OCI-LY3 (cell line): ENCODE measurements around the gene GAB1.

Experiments used
- H2AFZ ChIP-seq: fragments of 200-600, 300-600 bp; shearing (Covaris generic); 2 replicates; pipeline ENCODE4 v1.6.0; 2014; ENCODE audit warnings: antibody characterized with exemption, low read depth, low read length
- H3K27ac ChIP-seq: fragments of 200-600, 300-600 bp; sonication (generic); 2 replicates; pipeline ENCODE4 v1.5.1; 2014; ENCODE audit warnings: mild to moderate bottlenecking, low read length, moderate library complexity, mixed read lengths
- H3K27me3 ChIP-seq: fragments of 200-600, 300-600 bp; sonication (generic); 2 replicates; pipeline ENCODE4 v1.6.1; 2014; ENCODE audit warnings: low read depth, low read length, mixed read lengths
- H3K36me3 ChIP-seq: fragments of 200-600, 300-600 bp; sonication (generic); replicated peaks from 2 replicates; pipeline ENCODE3; 2014; ENCODE audit warnings: low read depth, low read length, mixed read lengths
- H3K4me1 ChIP-seq: fragments of 300-600, 200-600 bp; sonication (generic); 2 replicates; pipeline ENCODE4 v1.6.1; 2014; ENCODE audit warnings: low read length, mixed read lengths
- H3K4me2 ChIP-seq: fragments of 200-600, 300-600 bp; sonication (generic); 2 replicates; pipeline ENCODE4 v1.6.1; 2014; ENCODE audit warnings: low read length, mixed read lengths
- H3K4me3 ChIP-seq: fragments of 300-600, 200-600 bp; sonication (generic); 2 replicates; pipeline ENCODE4 v1.5.1; 2014; ENCODE audit warnings: antibody characterized with exemption, mild to moderate bottlenecking, low read length, moderate library complexity
- H3K79me2 ChIP-seq: fragments of 300-600, 200-600 bp; shearing (Covaris generic); 2 replicates; pipeline ENCODE4 v1.6.1; 2014; ENCODE audit warnings: mild to moderate bottlenecking, low read length, mixed read lengths
- H3K9ac ChIP-seq: fragments of 300-600, 200-600 bp; shearing (Covaris generic); 2 replicates; pipeline ENCODE4 v1.6.0; 2014; ENCODE audit warnings: mild to moderate bottlenecking, low read length, moderate library complexity
- H3K9me3 ChIP-seq: fragments of 200-600, 300-600 bp; shearing (Covaris generic); 2 replicates; pipeline ENCODE4 v1.6.1; 2014; ENCODE audit warnings: low read length, mixed read lengths; ENCODE audit not compliant: insufficient read depth
- H4K20me1 ChIP-seq: fragments of 200-600, 300-600 bp; sonication (generic); 2 replicates; pipeline ENCODE4 v1.6.1; 2016; ENCODE audit warnings: low read length, mixed read lengths; ENCODE audit not compliant: insufficient read depth
- EZH2phosphoT487 ChIP-seq: fragments of 200-600 bp; shearing (Covaris generic); IDR thresholded peaks from 2 replicates; pipeline ENCODE4 v1.6.1; 2018; ENCODE audit warnings: antibody characterized with exemption, mixed run types, low read depth
- TF ChIP-seq, protein P1 (sequence below): fragments of 200-600, 300-600 bp; sonication (generic); IDR thresholded peaks from 2 replicates; pipeline ENCODE4 v1.5.1; 2014; ENCODE audit warnings: antibody characterized with exemption, low read length, low read depth

Gene GAB1

GRCh38 chr4:143407474-143407873 is 70.8 kb downstream of the GAB1 start:
- Histone ChIP-seq H3K4me3 (no peak overlapping the region), H3K4me1 (peaks cover 45% of the 10 kb centered on the region), H3K27ac (no peak overlapping the region), H3K36me3 (no peaks in the 10 kb centered on the region), H3K79me2 (peaks cover 100% of the 10 kb centered on the region), H4K20me1 (peaks cover 24% of the 10 kb centered on the region; the same call in 1 of the 2 replicates), H3K9me3 (no peaks in the 10 kb centered on the region), H2AFZ (no peak overlapping the region), H3K27me3 (no peaks in the 10 kb centered on the region), H3K9ac (no peak overlapping the region), H3K4me2 (no peak overlapping the region)
- TF ChIP-seq EZH2phosphoT487 = no peak
- TF ChIP-seq, protein P1, sequence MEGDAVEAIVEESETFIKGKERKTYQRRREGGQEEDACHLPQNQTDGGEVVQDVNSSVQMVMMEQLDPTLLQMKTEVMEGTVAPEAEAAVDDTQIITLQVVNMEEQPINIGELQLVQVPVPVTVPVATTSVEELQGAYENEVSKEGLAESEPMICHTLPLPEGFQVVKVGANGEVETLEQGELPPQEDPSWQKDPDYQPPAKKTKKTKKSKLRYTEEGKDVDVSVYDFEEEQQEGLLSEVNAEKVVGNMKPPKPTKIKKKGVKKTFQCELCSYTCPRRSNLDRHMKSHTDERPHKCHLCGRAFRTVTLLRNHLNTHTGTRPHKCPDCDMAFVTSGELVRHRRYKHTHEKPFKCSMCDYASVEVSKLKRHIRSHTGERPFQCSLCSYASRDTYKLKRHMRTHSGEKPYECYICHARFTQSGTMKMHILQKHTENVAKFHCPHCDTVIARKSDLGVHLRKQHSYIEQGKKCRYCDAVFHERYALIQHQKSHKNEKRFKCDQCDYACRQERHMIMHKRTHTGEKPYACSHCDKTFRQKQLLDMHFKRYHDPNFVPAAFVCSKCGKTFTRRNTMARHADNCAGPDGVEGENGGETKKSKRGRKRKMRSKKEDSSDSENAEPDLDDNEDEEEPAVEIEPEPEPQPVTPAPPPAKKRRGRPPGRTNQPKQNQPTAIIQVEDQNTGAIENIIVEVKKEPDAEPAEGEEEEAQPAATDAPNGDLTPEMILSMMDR = no peak

DNA sequence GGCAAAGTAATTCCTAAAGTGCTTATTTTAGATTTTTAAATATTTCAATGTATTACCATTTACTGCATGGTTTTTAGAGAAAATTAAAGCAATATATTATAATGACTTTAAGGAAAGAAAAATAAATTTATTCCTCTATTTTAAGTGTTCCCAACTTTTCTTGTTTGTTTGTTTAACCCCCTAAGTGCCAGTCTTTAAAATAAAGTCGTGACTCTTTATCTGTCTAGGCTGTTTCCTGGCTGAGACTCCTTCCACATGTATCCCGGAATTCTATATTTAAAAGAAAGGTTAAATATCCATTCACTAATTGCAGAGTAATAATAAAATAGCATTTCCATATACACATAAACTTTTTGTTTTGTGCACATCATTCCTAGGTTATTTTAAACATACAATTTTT is 71.2 kb downstream of the GAB1 start:
- H2AFZ ChIP-seq = no peak overlapping the region
- TF ChIP-seq, protein P1 = no peak
- no peak for TF ChIP-seq EZH2phosphoT487
- peaks cover 100% of the 10 kb centered on the region for H3K79me2 ChIP-seq
- H3K4me3 ChIP-seq = no peak overlapping the region
- H3K27me3 ChIP-seq = no peaks in the 10 kb centered on the region
- no peak overlapping the region for H3K27ac ChIP-seq
- no peak overlapping the region for H3K9ac ChIP-seq
- peaks cover 41% of the 10 kb centered on the region for H3K4me1 ChIP-seq
- peaks cover 25% of the 10 kb centered on the region; the same call in 1 of the 2 replicates for H4K20me1 ChIP-seq
- no peak overlapping the region for H3K4me2 ChIP-seq
- H3K36me3 ChIP-seq = no peaks in the 10 kb centered on the region
- H3K9me3 ChIP-seq = no peaks in the 10 kb centered on the region

DNA sequence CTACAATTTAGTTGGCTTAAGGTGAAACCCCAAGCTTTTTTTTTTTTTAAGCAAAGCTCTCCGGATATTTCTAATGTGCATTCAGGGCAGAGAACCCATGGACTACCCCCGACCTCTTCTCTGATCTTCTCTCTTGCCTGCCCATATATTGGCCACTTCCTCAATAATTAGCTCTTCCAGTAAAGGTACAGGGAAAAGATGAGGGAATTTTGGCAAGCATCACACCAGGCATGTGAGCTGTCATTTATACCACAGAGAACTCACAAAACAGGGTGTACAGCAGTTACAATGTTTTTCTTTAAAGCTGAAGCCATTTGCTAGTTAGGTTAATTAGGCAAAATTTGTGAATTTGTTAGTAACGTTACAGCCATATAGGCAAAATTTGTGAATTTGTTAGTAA is 73.3 kb downstream of the GAB1 start:
- Histone ChIP-seq H3K9me3 (no peaks in the 10 kb centered on the region), H3K79me2 (peaks cover 92% of the 10 kb centered on the region), H3K9ac (no peak overlapping the region), H3K36me3 (no peaks in the 10 kb centered on the region), H3K4me1 (peaks cover 23% of the 10 kb centered on the region), H4K20me1 (peaks cover 25% of the 10 kb centered on the region; the same call in 1 of the 2 replicates), H2AFZ (no peak overlapping the region), H3K27me3 (no peaks in the 10 kb centered on the region), H3K4me3 (no peak overlapping the region), H3K27ac (no peak overlapping the region), H3K4me2 (no peak overlapping the region)
- TF ChIP-seq, protein P1 = no peak
- no peak for TF ChIP-seq EZH2phosphoT487

GRCh38 chr4:143411527-143412419 is 75.1 kb downstream of the GAB1 start:
- Histone ChIP-seq H2AFZ (no peak overlapping the region), H3K27ac (no peak overlapping the region), H4K20me1 (peaks cover 19% of the 10 kb centered on the region; the same call in 1 of the 2 replicates), H3K9ac (no peak overlapping the region), H3K9me3 (no peaks in the 10 kb centered on the region), H3K4me3 (no peak overlapping the region), H3K27me3 (no peaks in the 10 kb centered on the region), H3K36me3 (peaks cover 6% of the 10 kb centered on the region), H3K4me2 (no peak overlapping the region), H3K4me1 (peaks cover 9% of the 10 kb centered on the region), H3K79me2 (peaks cover 81% of the 10 kb centered on the region)
- TF ChIP-seq, protein P1 = no peak
- no peak for TF ChIP-seq EZH2phosphoT487
